H9 (cell line): ENCODE data around the gene ANKRD7. TPM values are rescaled to one million over a fixed set of nuclear protein-coding genes. Genes with fewer than 3 reads are reported as not detected.
A peak's percentile ranks its signal among the peaks of the same experiment; 100 is the strongest.

Experiments
- DNase-seq: peaks from one replicate; pipeline ENCODE4 v3.0.0-alpha.2; 2017
- H2AFZ ChIP-seq: one replicate; pipeline ENCODE4 v1.6.1; 2013; ENCODE audit warnings: mild to moderate bottlenecking, low read length, control low read depth, moderate library complexity
- H2AK5ac ChIP-seq: 2 replicates; pipeline ENCODE4 v1.6.1; 2013; ENCODE audit warnings: low read length, control low read depth, mixed read lengths; ENCODE audit not compliant: insufficient read length
- H2BK120ac ChIP-seq: one replicate; pipeline ENCODE4 v1.6.1; 2013; ENCODE audit warnings: low read depth, mild to moderate bottlenecking, low read length, control low read depth, inconsistent platforms; ENCODE audit not compliant: poor library complexity, severe bottlenecking
- H2BK12ac ChIP-seq: 2 replicates; pipeline ENCODE4 v1.6.1; 2013; ENCODE audit warnings: low read length, control low read depth, mixed read lengths, low read depth; ENCODE audit not compliant: insufficient read length
- H2BK15ac ChIP-seq: 2 replicates; pipeline ENCODE4 v1.6.1; 2013; ENCODE audit warnings: low read depth, low read length, control low read depth
- H2BK20ac ChIP-seq: one replicate; pipeline ENCODE4 v1.6.1; 2013; ENCODE audit warnings: low read depth, mild to moderate bottlenecking, low read length, control low read depth, inconsistent platforms; ENCODE audit not compliant: poor library complexity, severe bottlenecking
- H2BK5ac ChIP-seq: 2 replicates; pipeline ENCODE4 v1.6.1; 2013; ENCODE audit warnings: low read length, control low read depth, mixed read lengths; ENCODE audit not compliant: insufficient read length
- H3K14ac ChIP-seq: 2 replicates; pipeline ENCODE4 v1.6.1; 2013; ENCODE audit warnings: low read length, control low read depth; ENCODE audit not compliant: insufficient read depth
- H3K18ac ChIP-seq: 2 replicates; pipeline ENCODE4 v1.6.1; 2013; ENCODE audit warnings: low read depth, mild to moderate bottlenecking, mixed read lengths, low read length, control low read depth; ENCODE audit not compliant: insufficient read length
- H3K23ac ChIP-seq: 2 replicates; pipeline ENCODE4 v1.6.1; 2013; ENCODE audit warnings: low read length, control low read depth, mixed read lengths, low read depth; ENCODE audit not compliant: insufficient read length
- H3K23me2 ChIP-seq: 2 replicates; pipeline ENCODE4 v1.6.1; 2013; ENCODE audit warnings: low read depth, mild to moderate bottlenecking, mixed read lengths, low read length, control low read depth; ENCODE audit not compliant: insufficient read length, poor library complexity, severe bottlenecking
- H3K27ac ChIP-seq: 2 replicates; pipeline ENCODE4 v1.5.1; 2013; ENCODE audit warnings: low read length, control low read depth, mixed read lengths, low read depth; ENCODE audit not compliant: insufficient read length
- H3K27me3 ChIP-seq: 2 replicates; pipeline ENCODE4 v1.6.1; 2013; ENCODE audit warnings: low read length, control low read depth, inconsistent platforms; ENCODE audit not compliant: insufficient read depth
- H3K4ac ChIP-seq: 2 replicates; pipeline ENCODE4 v1.6.1; 2013; ENCODE audit warnings: low read depth, mild to moderate bottlenecking, control low read depth, inconsistent platforms, low read length, moderate library complexity
- H3K4me1 ChIP-seq: 2 replicates; pipeline ENCODE4 v1.6.1; 2013; ENCODE audit warnings: low read length, control low read depth, inconsistent platforms; ENCODE audit not compliant: insufficient read depth
- H3K4me2 ChIP-seq: 2 replicates; pipeline ENCODE4 v1.6.1; 2013; ENCODE audit warnings: low read length, control low read depth, mixed read lengths; ENCODE audit not compliant: insufficient read length, insufficient read depth
- H3K56ac ChIP-seq: 2 replicates; pipeline ENCODE4 v1.6.1; 2013; ENCODE audit warnings: low read depth, mild to moderate bottlenecking, mixed read lengths, low read length, control low read depth; ENCODE audit not compliant: insufficient read length
- H3K79me1 ChIP-seq: 2 replicates; pipeline ENCODE4 v1.6.1; 2013; ENCODE audit warnings: low read depth, mild to moderate bottlenecking, moderate library complexity, low read length, control low read depth, inconsistent platforms; ENCODE audit not compliant: insufficient read depth, poor library complexity, severe bottlenecking
- H3K79me2 ChIP-seq: 2 replicates; pipeline ENCODE4 v1.6.1; 2013; ENCODE audit warnings: low read length, control low read depth, inconsistent platforms; ENCODE audit not compliant: insufficient read depth
- H3K9ac ChIP-seq: 2 replicates; pipeline ENCODE4 v1.6.1; 2013; ENCODE audit warnings: low read length, control low read depth, mixed read lengths; ENCODE audit not compliant: insufficient read length; ENCODE audit errors: extremely low read depth
- H3K9me3 ChIP-seq: one replicate; pipeline ENCODE4 v1.6.1; 2013; ENCODE audit warnings: low read depth, low read length, inconsistent platforms; ENCODE audit not compliant: control insufficient read depth
- H3T11ph ChIP-seq: one replicate; pipeline ENCODE4 v1.6.1; 2013; ENCODE audit warnings: mild to moderate bottlenecking, low read length, control low read depth, inconsistent platforms
- H4K20me1 ChIP-seq: one replicate; pipeline ENCODE4 v1.6.1; 2013; ENCODE audit not compliant: control insufficient read depth, insufficient read length, insufficient read depth
- H4K5ac ChIP-seq: 2 replicates; pipeline ENCODE4 v1.6.1; 2013; ENCODE audit warnings: low read depth, mild to moderate bottlenecking, mixed read lengths, low read length, control low read depth; ENCODE audit not compliant: insufficient read length
- H4K8ac ChIP-seq: replicated peaks from 2 replicates; pipeline ENCODE4 v1.6.1; 2013; ENCODE audit warnings: low read length, control low read depth, mixed read lengths, low read depth; ENCODE audit not compliant: insufficient read length
- H4K91ac ChIP-seq: 2 replicates; pipeline ENCODE4 v1.6.1; 2013; ENCODE audit warnings: low read depth, mild to moderate bottlenecking, moderate library complexity, mixed read lengths, low read length, control low read depth; ENCODE audit not compliant: insufficient read length
- H3K27ac Mint-ChIP-seq, 3 experiments: 2 replicates in 2 of 3; 3 replicates in 1 of 3; pipeline ENCODE4 v1.8.0; 2020 to 2021; ENCODE audit warnings: mixed read lengths in 3 of 3, mild to moderate bottlenecking in 1 of 3, moderate library complexity in 1 of 3
- H3K27me3 Mint-ChIP-seq: 2 replicates; pipeline ENCODE4 v1.8.0; 2021; ENCODE audit warnings: low read depth, mild to moderate bottlenecking, moderate library complexity, mixed read lengths
- H3K36me3 Mint-ChIP-seq, 3 experiments: 2 replicates in 2 of 3; 3 replicates in 1 of 3; pipeline ENCODE4 v1.8.0; 2020 to 2021; ENCODE audit warnings: low read depth in 3 of 3, mixed read lengths in 3 of 3; ENCODE audit not compliant: insufficient read depth in 1 of 3
- H3K4me1 Mint-ChIP-seq, 2 experiments: 2 replicates each; pipeline ENCODE4 v1.8.0; 2020; ENCODE audit warnings: mixed read lengths in 2 of 2
- H3K4me3 Mint-ChIP-seq, 2 experiments: 2 replicates in 1 of 2; 3 replicates in 1 of 2; pipeline ENCODE4 v1.8.0; 2020 to 2021; ENCODE audit warnings: mild to moderate bottlenecking in 2 of 2, mixed read lengths in 2 of 2, moderate library complexity in 1 of 2
- H3K9me3 Mint-ChIP-seq, 2 experiments: 2 replicates in 1 of 2; 3 replicates in 1 of 2; pipeline ENCODE4 v1.8.0; 2020; ENCODE audit warnings: mild to moderate bottlenecking in 2 of 2, mixed read lengths in 2 of 2, moderate library complexity in 1 of 2
- CTCF ChIP-seq: fragments of 200-600 bp; sonication (generic); conservative IDR thresholded peaks from 3 replicates; pipeline ENCODE4 v1.8.0; 2021; ENCODE audit warnings: antibody characterized with exemption, mild to moderate bottlenecking
- WGBS: extraction: QIAGEN DNeasy Blood & Tissue Kit; methylation state at CpG from one replicate; pipeline ENCODE4 v1.1.7; 2013; ENCODE audit warnings: missing lambda C conversion rate, low lambda C conversion rate, mixed read lengths; ENCODE audit not compliant: insufficient read length; ENCODE audit errors: extremely low coverage; 5-methylcytosine and 5-hydroxymethylcytosine counted together
- total RNA-seq: library from RNA; stranded (reverse); gene quantifications from 2 replicates; pipeline ENCODE4 v1.2.1, GENCODE V29; 2021

Gene ANKRD7
- total RNA-seq, 1 experiment from 2014 or later: not detected

GRCh38 chr7:118218413-118219156 lies 5.9 kb upstream of the ANKRD7 start:
- H3K27ac ChIP-seq: no peak overlapping the region
- H2AK5ac ChIP-seq: no peak overlapping the region
- H2BK12ac ChIP-seq: no peak overlapping the region
- H3K27me3 Mint-ChIP-seq: no peaks in the 10 kb centered on the region
- H3K9ac ChIP-seq: no peak overlapping the region
- no peak overlapping the region for H2BK5ac ChIP-seq
- H3K4me1 ChIP-seq: no peaks in the 10 kb centered on the region
- no peak for TF ChIP-seq CTCF
- no peaks in the 10 kb centered on the region for H3K79me2 ChIP-seq
- no peak overlapping the region for H3K4ac ChIP-seq
- no peak overlapping the region for H3K4me2 ChIP-seq
- no peaks in the 10 kb centered on the region for H3K9me3 Mint-ChIP-seq
- no CpG with 5 or more reads among the region's 8 CpGs for WGBS
- H4K8ac ChIP-seq: no peak overlapping the region
- H2BK20ac ChIP-seq: no peak overlapping the region
- no peaks in the 10 kb centered on the region for H3K9me3 ChIP-seq
- H4K91ac ChIP-seq: no peak overlapping the region
- no peaks in the 10 kb centered on the region for H3K79me1 ChIP-seq
- no peak overlapping the region for H3K56ac ChIP-seq
- no peaks in the 10 kb centered on the region for H3K27me3 ChIP-seq
- no peak overlapping the region for H3K18ac ChIP-seq
- H3K23ac ChIP-seq: no peak overlapping the region
- H3K4me1 Mint-ChIP-seq: no peaks in the 10 kb centered on the region
- H2BK120ac ChIP-seq: no peak overlapping the region
- no peak overlapping the region for H4K5ac ChIP-seq
- no peak overlapping the region for H2AFZ ChIP-seq
- H3K27ac Mint-ChIP-seq: peak overlapping the region in 1 of 3 experiments; percentile 34; a peak in 1 of 7 replicates
- H4K20me1 ChIP-seq: no peaks in the 10 kb centered on the region
- no peak overlapping the region for H3K4me3 Mint-ChIP-seq
- no peaks in the 10 kb centered on the region for H3K36me3 Mint-ChIP-seq
- no peak overlapping the region for H3K14ac ChIP-seq
- H3K23me2 ChIP-seq: no peaks in the 10 kb centered on the region
- DNase-seq: no peak
- H2BK15ac ChIP-seq: no peak overlapping the region
- H3T11ph ChIP-seq: no peak overlapping the region
